Measurements from ENCODE around the gene FANCM.

FANCM gene

DNA sequence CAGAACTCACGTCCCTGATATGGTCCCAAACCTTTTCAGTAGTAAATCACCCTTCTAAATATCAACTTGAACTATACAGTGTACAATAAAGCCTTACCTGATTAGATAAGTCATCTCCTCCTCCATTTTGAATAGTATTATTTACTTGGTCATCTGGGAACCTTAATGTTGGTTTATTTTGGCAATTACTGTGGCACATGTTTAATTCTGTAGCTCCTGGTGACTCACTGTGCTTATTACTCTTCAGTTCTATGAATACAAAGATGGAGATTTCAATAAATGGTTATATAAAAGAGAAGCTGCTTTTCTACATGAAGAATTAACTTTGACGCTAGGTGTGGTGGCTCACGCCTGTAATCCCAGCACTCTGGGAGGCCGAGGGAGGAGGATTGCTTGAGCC is 91.8 kb downstream of the FANCM start:
- DNase-seq (ENCODE audit: low read depth in 2 of 2), result no peak

DNA sequence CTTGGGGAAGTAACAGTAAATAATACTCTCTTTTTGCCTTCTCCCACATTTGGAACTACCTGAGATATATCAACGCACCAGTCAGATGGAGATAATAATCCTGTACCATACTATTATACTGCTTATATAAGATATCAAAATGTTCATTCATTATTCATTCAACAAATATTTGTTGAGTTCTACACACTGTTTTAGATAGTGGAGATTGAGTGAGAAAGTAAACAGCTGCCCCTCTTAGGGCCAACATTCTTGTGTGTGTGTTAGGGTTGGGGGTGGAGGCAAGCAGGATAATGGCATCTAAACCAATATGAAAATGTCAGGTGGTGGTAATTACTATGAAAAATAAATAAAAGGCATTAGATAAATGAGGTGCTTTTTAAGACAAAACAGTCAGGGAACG is 103.3 kb downstream of the FANCM start:
- DNase-seq (ENCODE audit: low read depth in 2 of 2), result no peak

DNA sequence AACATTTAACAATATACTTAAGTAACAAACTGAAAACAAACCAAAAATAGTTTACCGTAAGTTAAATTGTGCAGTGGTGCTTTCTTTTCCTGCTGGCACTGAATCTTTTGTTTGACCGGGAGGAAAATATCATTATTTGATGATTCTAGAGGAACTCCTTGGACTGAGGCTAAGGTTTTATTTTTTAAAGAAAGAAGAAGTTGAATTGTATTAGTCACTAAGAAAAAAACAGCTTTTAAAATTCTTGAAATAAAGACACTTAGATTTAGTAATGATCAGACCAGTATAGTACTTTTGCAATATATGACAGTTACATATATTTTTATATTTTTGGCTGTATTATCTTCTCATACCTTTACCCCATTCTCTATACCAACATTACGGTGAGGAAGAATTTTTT is 107.0 kb downstream of the FANCM start:
- DNase-seq (ENCODE audit: low read depth in 2 of 2), result no peak

DNA sequence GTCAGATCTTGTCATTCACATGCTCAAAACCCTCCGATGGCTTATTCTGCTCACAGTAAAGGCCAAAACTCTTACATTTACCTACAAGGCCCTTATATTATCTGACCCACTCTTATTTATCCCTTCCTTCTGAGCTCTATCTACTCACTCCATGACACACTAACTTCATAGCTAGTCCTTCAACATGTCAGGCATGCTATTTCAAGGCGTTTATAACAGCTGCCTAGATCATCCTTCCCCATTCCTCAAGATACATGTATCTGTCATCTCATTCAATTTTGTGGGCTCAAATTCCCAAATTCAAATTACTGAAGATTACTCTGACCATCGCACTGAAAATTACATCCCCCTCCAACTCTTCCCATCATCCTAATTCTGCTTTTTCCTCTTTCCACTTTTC is 110.4 kb downstream of the FANCM start:
- no peak for DNase-seq (ENCODE audit: low read depth in 2 of 2)

DNA sequence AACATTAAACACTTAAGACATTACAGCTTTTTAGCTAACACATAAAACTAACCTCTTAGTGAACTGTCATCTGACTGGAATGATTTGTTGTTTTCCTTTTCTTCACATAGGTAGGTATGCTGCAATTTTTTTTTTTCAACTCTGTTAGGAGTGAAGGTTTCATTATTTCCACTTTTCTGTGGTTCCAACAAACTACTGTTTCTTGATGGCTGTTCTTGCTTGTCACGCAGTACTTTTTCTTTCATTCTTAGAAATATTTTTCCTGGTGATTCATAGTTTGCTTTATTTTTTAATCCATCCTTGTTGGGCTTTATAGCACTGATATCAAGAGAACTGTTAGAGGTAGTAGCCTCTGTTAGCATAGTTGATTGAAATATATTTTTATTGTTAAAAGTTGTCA is 111.0 kb downstream of the FANCM start:
- DNase-seq (ENCODE audit: low read depth in 2 of 2), result no peak

DNA sequence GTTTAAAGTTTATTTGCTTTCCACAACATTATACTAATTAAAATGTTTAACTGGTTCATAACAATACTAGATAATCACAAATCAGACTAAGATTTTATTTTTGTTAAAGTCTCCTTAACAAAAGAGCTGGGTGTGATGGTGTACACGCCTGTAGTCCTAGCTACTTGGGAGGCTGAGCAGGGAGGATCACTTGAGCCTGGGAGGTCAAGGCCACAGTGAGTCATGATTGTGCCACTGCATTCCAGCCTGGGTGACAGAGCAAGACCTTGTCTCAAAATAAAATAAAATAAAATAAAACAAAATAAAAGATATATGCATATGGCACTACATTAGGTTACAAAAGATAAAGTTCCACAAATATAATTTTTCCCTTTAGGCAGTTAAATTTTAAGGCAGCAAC is 111.7 kb downstream of the FANCM start:
- no peak for DNase-seq (ENCODE audit: low read depth in 2 of 2)

DNA sequence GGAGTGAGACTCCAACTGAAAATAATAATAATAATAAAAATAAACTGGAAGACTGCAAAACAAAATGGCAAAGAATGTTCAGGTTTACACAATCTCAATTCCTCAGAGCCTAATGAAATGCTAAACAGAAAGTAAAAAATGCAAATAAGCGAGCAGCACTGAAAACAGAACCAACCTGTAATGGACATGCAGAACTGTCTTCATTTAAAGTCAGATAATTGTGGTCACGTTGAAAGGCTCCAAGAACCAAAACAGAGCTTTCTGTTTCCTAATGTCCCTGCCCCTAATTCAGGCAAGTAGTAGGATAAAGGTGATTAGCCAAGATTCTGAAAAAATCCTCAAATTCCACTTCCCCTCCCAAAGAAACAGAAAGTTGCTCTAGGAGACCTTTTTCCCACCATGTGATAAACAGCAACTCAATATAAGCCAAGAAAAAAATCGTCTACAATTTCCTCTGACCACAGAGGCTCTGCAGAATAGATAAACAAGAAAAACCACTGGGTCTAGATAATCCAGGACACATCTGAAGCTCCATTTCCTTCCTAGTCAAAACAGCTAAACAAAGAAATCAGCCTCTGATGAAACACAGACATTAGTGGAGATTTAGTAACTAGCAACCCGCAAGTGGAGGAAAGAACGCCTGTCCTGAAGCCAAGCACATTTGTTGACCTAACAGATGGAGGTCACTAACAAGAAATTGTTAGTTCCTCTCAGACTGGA is 114.3 kb downstream of the FANCM start:
- no peak for DNase-seq (ENCODE audit: low read depth in 2 of 2)
